ENCODE data around the gene CRELD2.

The CRELD2 gene

DNA sequence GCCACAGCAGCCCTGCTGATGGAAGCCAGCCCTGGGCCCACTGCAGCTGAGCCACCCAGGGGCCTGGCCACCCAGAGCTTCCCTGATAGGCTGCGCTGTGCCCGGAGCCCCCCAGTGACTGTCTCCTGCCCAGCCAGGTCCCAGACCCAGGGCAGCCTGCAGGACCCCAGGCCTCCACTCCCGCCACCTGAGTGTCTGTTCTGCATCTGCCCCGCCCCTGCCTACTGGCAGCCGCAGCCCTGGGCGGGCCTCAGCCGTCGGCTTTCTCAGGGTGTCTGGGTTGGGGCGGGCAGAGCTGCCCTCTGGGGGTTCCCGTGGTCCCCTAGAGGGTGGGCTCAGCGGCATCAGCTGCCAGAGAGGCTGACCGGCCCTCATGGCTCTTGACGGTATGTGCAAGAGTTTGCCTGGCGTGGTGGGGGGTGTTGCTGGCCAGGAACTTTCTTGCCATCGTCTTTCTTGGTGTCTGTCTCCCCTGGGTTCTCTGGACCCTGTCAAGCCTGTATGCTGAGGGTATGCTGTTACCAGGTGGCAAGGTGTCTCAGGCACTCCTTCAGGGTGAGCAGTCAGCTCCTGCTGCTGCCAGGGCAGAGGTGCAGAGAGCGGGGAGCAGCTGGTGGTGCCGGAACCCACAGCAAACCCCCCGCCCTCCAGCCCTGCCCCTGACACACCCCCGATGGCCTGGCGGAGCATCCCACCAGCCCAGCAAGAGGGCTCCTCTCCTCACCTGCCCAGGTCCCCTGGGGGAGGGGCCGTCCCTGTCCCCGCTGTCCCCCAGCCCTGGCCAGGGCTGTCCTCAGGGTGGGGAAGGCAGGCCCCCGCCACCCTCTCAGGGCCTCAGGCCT is 29.9 kb downstream of the CRELD2 start:
- Histone ChIP-seq H3K27ac (ENCODE audit: low read length) (no peak overlapping the region), H3K9me3 (ENCODE audit: control insufficient read depth in 2 of 2, low read length in 2 of 2) (no peaks in the 10 kb centered on the region), H3K9ac (ENCODE audit: low read length in 2 of 2) (no peak overlapping the region), H3K27me3 (ENCODE audit: control insufficient read depth in 1 of 2, insufficient read depth in 2 of 2, low read length in 2 of 2) (no peaks in the 10 kb centered on the region), H3K4me1 (ENCODE audit: control insufficient read depth, insufficient read depth, low read length) (peaks cover 8% of the 10 kb centered on the region), H3K4me3 (ENCODE audit: low read length in 2 of 2) (no peak overlapping the region), H3K36me3 (ENCODE audit: control insufficient read depth in 2 of 2, insufficient read depth in 2 of 2, low read length in 2 of 2) (no peaks in the 10 kb centered on the region)

DNA sequence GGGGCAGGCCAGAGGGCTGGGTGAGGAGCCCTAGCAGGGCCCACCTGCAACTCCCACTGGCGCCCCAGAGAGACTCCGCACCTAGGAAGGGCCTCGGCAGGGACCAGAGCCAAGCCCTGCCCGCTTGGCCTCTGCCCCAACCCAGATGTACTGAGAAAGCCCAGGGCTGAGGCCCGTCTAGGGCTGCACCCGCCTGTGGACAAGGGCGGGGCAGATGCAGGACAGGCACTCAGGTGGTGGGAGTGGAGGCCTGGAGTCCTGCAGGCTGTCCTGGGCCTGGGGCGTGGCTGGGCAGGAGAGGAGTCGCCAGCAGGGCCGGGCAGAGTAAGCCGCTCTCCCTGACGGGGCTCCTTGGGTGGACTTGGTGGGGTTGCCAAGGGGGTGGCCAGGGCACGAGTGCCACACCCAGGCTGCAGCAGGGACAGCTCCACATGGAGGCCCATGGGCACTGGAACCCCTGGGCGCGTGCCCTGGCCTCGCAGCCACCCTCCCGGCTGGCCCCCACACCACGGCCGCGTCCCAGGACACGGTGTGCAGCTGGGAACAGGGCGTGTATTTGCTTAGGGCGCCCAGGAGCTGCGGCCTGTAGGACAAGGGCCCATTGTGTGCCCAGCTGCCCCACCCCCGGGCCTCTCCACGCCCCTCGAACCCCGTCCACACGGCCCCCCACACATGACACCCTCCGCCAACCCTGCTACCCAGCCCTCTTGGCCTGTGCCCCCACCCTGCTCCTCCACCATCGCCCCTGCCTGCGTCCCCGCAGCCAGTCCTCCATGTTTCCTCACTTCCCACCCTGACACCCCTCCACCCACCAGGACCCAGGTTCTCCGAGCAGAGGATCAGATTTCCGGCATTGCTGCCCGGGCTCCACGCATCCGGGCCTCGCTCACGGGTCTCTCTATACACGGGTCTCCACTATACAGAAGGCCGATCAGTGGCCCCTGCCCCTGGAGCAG is 30.8 kb downstream of the CRELD2 start:
- H3K27ac ChIP-seq (ENCODE audit: low read length) = no peak overlapping the region

DNA sequence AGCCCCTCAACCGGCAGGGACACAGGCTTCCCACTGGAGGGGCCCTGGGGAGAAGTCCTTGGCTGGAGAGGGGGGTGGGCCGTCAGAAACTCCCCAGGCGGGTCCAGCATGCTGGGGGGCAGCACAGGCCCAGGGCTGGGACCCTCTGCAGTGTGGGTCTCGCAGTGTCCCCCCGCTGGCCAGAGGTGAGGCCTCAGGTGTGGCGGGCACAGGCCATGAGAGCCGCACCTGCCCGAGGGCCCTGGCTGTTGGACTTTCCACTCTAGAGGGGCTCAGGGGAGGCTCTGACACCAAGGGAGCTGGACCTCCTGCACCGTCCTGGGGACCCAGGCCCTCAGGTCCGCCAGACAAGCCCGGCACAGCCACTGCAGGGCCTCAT is 31.5 kb downstream of the CRELD2 start:
- Histone ChIP-seq H3K4me1 (ENCODE audit: control insufficient read depth, insufficient read depth, low read length) (peaks cover 18% of the 10 kb centered on the region), H3K27ac (ENCODE audit: low read length) (no peak overlapping the region), H3K27me3 (ENCODE audit: control insufficient read depth in 1 of 2, insufficient read depth in 2 of 2, low read length in 2 of 2) (no peaks in the 10 kb centered on the region), H3K9ac (ENCODE audit: low read length in 2 of 2) (no peak overlapping the region), H3K36me3 (ENCODE audit: control insufficient read depth in 2 of 2, insufficient read depth in 2 of 2, low read length in 2 of 2) (no peaks in the 10 kb centered on the region), H3K4me3 (ENCODE audit: low read length in 2 of 2) (no peak overlapping the region), H3K9me3 (ENCODE audit: control insufficient read depth in 2 of 2, low read length in 2 of 2) (no peaks in the 10 kb centered on the region)

More for the DNA sequence above, 30.8 kb downstream of the CRELD2 start:
- no peaks in the 10 kb centered on the region for H3K27me3 ChIP-seq (ENCODE audit: control insufficient read depth in 1 of 2, insufficient read depth in 2 of 2, low read length in 2 of 2)
- peaks cover 17% of the 10 kb centered on the region for H3K4me1 ChIP-seq (ENCODE audit: control insufficient read depth, insufficient read depth, low read length)
- H3K36me3 ChIP-seq (ENCODE audit: control insufficient read depth in 2 of 2, insufficient read depth in 2 of 2, low read length in 2 of 2) = no peaks in the 10 kb centered on the region
- no peaks in the 10 kb centered on the region for H3K9me3 ChIP-seq (ENCODE audit: control insufficient read depth in 2 of 2, low read length in 2 of 2)
- no peak overlapping the region for H3K9ac ChIP-seq (ENCODE audit: low read length in 2 of 2)
- H3K4me3 ChIP-seq (ENCODE audit: low read length in 2 of 2) = no peak overlapping the region

DNA sequence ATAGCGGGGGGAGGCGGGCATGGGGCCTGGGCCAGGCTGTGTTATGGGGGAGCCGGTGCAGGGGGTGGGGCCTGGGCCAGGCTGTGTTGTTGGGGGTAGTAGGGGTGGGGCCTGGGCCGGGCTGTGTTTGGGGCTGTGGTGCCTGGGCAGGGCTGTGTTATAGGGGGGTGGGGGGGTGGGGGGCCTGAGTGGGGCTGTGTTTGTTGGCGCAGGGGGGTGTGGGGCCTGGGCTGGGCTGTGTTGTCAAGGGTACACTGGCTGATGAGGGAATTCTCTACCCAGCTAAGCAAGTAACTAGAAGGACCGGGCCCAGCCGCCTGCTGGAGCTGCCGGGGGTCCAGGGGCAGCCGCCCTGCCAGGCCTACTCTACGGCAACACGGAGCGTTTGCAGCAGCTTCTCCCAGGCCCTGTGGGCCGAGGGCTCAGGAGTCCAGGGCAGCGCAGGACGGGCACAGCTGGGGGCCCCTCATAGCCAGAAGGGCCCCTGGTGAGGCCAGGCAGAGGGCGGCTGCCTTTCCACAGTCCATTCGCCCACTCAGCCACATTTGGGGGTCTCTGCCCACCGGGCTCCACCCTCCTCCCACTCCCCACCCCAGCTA is 32.1 kb downstream of the CRELD2 start:
- Histone ChIP-seq H3K9me3 (ENCODE audit: control insufficient read depth in 2 of 2, low read length in 2 of 2) (no peaks in the 10 kb centered on the region), H3K4me1 (ENCODE audit: control insufficient read depth, insufficient read depth, low read length) (peaks cover 18% of the 10 kb centered on the region), H3K36me3 (ENCODE audit: control insufficient read depth in 2 of 2, insufficient read depth in 2 of 2, low read length in 2 of 2) (no peaks in the 10 kb centered on the region), H3K27me3 (ENCODE audit: control insufficient read depth in 1 of 2, insufficient read depth in 2 of 2, low read length in 2 of 2) (no peaks in the 10 kb centered on the region), H3K27ac (ENCODE audit: low read length) (no peak overlapping the region), H3K4me3 (ENCODE audit: low read length in 2 of 2) (no peak overlapping the region), H3K9ac (ENCODE audit: low read length in 2 of 2) (no peak overlapping the region)

DNA sequence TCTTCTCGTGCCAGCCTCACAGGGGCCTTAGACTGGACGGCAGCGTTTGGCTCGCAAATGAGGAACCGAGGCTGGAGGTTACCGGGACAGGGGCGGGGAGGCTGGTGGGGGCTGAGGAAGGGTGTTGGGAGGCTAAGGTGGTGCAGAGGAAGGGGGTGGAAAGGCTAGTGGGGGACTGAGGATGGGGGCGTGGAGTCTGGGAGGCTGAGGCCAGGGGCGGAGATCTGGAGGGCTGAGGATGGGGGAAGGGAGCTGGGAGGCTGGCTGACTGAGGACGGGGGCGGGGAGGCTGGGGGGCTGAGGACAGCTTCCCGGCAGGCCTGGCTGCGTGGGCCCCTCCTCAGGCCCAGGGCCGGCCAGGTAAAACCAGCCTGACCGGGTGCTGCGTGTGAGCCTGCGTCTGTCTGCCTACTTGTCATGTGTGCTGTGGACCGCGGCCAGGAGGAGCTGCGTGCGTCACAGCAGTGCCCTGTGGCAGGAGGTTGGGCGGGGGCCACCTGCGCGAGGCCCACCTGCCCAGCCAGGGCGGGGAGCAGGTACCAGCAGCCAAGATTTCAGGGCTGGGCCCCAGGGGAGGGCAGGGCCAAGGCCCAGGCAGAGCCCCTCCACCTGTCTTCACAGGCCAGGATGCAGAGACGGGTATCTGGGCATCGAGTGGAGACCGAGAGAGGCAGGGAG is 32.7 kb downstream of the CRELD2 start:
- Histone ChIP-seq H3K27ac (ENCODE audit: low read length) (no peak overlapping the region), H3K27me3 (ENCODE audit: control insufficient read depth in 1 of 2, insufficient read depth in 2 of 2, low read length in 2 of 2) (no peaks in the 10 kb centered on the region), H3K4me3 (ENCODE audit: low read length in 2 of 2) (no peak overlapping the region), H3K9me3 (ENCODE audit: control insufficient read depth in 2 of 2, low read length in 2 of 2) (no peaks in the 10 kb centered on the region), H3K9ac (ENCODE audit: low read length in 2 of 2) (no peak overlapping the region), H3K4me1 (ENCODE audit: control insufficient read depth, insufficient read depth, low read length) (peaks cover 18% of the 10 kb centered on the region), H3K36me3 (ENCODE audit: control insufficient read depth in 2 of 2, insufficient read depth in 2 of 2, low read length in 2 of 2) (no peaks in the 10 kb centered on the region)

DNA sequence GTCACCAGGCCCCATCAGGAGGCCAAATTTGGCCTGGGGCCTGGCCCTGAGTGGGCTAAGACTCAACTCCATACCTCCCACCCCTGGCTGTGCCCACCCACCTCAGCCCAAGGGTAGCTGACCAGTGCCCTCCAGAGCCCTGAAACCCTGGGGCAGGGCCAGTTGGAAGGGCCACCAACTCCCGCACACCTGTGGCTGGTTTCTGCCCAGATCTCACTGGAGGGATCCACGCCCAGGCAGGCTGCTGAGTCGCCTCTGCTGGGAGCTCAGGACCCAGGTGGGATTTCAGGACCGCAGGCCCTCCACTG is 33.2 kb downstream of the CRELD2 start:
- H3K9ac ChIP-seq (ENCODE audit: low read length in 2 of 2) = no peak overlapping the region
- H3K4me3 ChIP-seq (ENCODE audit: low read length in 2 of 2) = no peak overlapping the region
- H3K27me3 ChIP-seq (ENCODE audit: control insufficient read depth in 1 of 2, insufficient read depth in 2 of 2, low read length in 2 of 2) = no peaks in the 10 kb centered on the region
- no peaks in the 10 kb centered on the region for H3K9me3 ChIP-seq (ENCODE audit: control insufficient read depth in 2 of 2, low read length in 2 of 2)
- no peak overlapping the region for H3K27ac ChIP-seq (ENCODE audit: low read length)
- H3K4me1 ChIP-seq (ENCODE audit: control insufficient read depth, insufficient read depth, low read length) = peaks cover 18% of the 10 kb centered on the region
- no peaks in the 10 kb centered on the region for H3K36me3 ChIP-seq (ENCODE audit: control insufficient read depth in 2 of 2, insufficient read depth in 2 of 2, low read length in 2 of 2)

DNA sequence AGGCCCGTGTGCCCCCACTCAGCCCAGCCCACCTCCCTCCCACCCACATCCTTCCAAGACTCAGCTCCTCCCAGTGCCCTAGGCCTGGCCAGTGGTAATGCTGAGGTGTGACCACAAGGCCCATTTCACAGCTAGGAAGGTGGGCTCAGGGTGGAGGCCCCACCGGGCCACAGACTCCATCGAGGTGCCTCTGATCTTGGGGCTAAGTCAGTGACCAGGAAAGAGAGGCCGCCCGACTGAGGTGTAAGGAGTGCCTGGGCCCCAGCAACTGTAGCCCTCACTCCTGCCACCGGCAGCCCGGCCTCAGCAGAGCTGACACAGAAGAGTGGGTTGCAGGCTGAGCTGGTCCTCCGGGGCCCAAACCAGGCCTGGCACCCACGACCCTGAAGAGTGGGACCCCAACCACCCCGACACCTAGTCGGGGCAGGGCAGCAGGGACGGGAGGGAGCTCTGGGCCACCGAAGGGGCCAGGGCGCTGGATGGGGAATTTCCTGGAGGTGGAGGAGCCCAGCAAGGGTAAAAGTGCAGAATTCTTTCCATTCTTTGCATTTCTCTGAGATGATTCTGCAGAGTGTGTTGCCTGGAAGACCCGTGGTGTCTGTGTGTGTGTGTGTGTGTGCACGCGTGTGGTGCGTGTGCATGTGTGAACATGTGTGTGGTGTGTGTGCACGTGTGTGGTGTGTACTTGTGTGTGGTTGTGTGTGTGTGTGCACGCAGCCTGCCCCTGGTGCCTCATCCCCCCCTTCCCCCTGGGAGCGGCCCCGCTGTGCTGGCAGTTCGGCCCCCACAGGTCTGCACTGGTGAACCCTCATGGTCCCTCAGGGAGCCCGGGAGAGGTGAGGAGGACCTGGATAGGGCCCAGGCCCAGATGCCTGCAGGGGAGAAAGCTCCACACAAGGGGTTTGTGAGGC is 33.8 kb downstream of the CRELD2 start:
- Histone ChIP-seq H3K9me3 (ENCODE audit: control insufficient read depth in 2 of 2, low read length in 2 of 2) (no peaks in the 10 kb centered on the region), H3K36me3 (ENCODE audit: control insufficient read depth in 2 of 2, insufficient read depth in 2 of 2, low read length in 2 of 2) (no peaks in the 10 kb centered on the region), H3K9ac (ENCODE audit: low read length in 2 of 2) (no peak overlapping the region), H3K4me1 (ENCODE audit: control insufficient read depth, insufficient read depth, low read length) (peaks cover 18% of the 10 kb centered on the region), H3K4me3 (ENCODE audit: low read length in 2 of 2) (no peak overlapping the region), H3K27me3 (ENCODE audit: control insufficient read depth in 1 of 2, insufficient read depth in 2 of 2, low read length in 2 of 2) (no peaks in the 10 kb centered on the region), H3K27ac (ENCODE audit: low read length) (no peak overlapping the region)

DNA sequence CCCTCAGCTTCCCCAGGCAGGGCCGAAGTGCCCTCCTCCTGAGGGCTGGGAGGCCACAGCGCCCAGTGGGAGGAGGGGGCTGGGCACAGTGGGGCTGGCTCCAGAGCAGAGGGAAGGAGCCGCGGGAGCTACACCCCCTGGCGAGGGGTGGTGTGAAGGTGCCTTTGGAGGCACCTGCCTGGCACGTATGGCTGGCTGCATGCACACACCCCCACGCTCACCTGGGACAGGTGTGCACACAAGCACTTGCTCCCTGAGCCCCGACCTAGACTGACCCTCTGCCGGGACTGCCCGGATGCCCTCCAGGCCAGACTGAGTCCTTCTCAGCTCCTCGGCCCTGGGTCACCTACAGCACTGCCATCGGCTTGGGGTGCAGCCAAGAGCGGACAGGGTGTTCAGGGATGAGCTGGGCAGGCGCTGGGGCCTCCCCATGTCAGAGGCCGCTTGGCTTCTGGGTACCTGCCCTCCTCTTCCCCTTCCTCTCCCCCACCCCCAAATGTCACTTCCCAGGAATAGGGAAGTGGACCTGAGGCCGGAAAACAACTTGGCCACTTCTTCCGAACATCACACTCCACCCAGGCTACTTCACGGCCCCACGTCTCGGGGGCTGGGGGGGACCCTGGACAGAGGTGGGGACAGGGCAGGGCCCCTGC is 34.7 kb downstream of the CRELD2 start:
- H3K4me3 ChIP-seq (ENCODE audit: low read length in 2 of 2) = no peak overlapping the region
- H3K36me3 ChIP-seq (ENCODE audit: control insufficient read depth in 2 of 2, insufficient read depth in 2 of 2, low read length in 2 of 2) = no peaks in the 10 kb centered on the region
- H3K4me1 ChIP-seq (ENCODE audit: control insufficient read depth, insufficient read depth, low read length) = peaks cover 18% of the 10 kb centered on the region
- no peak overlapping the region for H3K27ac ChIP-seq (ENCODE audit: low read length)
- H3K9ac ChIP-seq (ENCODE audit: low read length in 2 of 2) = no peak overlapping the region
- H3K27me3 ChIP-seq (ENCODE audit: control insufficient read depth in 1 of 2, insufficient read depth in 2 of 2, low read length in 2 of 2) = no peaks in the 10 kb centered on the region
- H3K9me3 ChIP-seq (ENCODE audit: control insufficient read depth in 2 of 2, low read length in 2 of 2) = no peaks in the 10 kb centered on the region

DNA sequence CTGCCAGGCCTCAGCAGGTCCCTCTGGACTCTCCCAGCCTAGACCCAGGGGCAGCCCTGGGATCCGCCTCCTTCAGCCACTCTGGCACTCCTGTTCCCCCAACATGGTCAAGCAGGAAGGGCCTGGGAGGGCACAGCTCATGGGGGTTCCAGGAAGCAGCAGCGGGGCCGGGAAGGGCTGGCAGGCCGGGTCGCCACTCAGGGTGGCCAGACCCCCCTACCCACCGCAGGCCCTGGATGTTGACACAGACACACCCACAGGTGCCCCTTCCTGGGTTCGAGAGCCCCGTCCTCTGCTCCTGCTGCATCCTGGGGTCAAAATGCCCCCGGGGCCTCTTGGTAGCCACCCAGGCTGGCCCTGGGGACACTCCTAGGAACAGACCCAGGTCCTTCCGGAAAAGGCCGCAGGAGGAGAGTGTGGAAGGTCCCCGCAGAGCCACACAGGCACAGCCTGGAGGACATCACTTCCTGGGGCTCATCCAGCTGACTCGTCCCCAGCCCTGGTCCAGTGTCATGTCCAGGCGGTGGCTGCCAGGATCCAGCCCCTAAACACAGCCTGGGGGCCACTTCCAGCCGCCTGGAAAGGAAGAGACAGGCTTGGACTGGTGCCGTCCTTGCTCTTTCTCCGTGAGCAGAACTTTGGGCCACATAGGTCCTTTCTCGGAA is 35.4 kb downstream of the CRELD2 start:
- Histone ChIP-seq H3K9ac (ENCODE audit: low read length in 2 of 2) (no peak overlapping the region), H3K4me1 (ENCODE audit: control insufficient read depth, insufficient read depth, low read length) (peaks cover 18% of the 10 kb centered on the region), H3K27me3 (ENCODE audit: control insufficient read depth in 1 of 2, insufficient read depth in 2 of 2, low read length in 2 of 2) (no peaks in the 10 kb centered on the region), H3K36me3 (ENCODE audit: control insufficient read depth in 2 of 2, insufficient read depth in 2 of 2, low read length in 2 of 2) (no peaks in the 10 kb centered on the region), H3K27ac (ENCODE audit: low read length) (peak overlapping the region; percentile 31), H3K4me3 (ENCODE audit: low read length in 2 of 2) (no peak overlapping the region), H3K9me3 (ENCODE audit: control insufficient read depth in 2 of 2, low read length in 2 of 2) (no peaks in the 10 kb centered on the region)

Data from stomach smooth muscle (tissue), 2 donors.